Activated CD4-positive, CD25-positive, alpha-beta regulatory T cell treated with anti-CD3 and anti-CD28 coated beads, Interleukin-2, amount 50 U/mL, for 24 hours (primary cell): ENCODE data around the gene LY6G5C.

Source experiments
- ATAC-seq, 2 donors: fragments of 150-1000 bp; cut with Tn5 transposase; one replicate each; pipeline ENCODE4 v1.10.0; 2021; ENCODE audit warnings: mild to moderate bottlenecking in 1 of 2, moderate library complexity in 1 of 2

The LY6G5C gene

GRCh38 chr6:31639449-31639861 lies 41.4 kb downstream of the LY6G5C start:
- ATAC-seq, result peak; percentile 45 to 63

DNA sequence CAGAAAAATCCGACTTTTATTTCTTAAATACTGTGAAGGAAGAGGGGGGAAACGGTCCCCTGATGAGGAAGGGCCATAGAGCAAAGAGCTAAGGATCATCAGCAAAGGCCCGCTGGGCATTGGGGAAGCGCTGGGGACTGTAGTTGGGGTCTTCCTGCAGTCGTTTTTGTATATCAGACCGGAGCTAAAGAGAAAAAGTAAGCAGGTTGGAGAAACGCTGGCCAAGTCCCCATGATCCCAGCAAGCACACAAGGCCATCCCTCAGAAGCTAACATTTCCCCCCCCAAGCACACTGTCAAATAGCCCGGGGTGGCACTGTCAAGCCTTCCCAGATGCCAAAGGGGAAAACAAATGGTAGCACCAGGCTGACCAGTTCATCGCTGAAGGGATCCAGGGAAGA lies 41.8 kb downstream of the LY6G5C start:
- no peak for ATAC-seq

- ATAC-seq, result no peak
These were observed 43.9 kb downstream of the LY6G5C start for GRCh38 chr6:31636698-31637596.

- ATAC-seq, result no peak
These were observed 45.8 kb downstream of the LY6G5C start for GRCh38 chr6:31634969-31635575.

DNA sequence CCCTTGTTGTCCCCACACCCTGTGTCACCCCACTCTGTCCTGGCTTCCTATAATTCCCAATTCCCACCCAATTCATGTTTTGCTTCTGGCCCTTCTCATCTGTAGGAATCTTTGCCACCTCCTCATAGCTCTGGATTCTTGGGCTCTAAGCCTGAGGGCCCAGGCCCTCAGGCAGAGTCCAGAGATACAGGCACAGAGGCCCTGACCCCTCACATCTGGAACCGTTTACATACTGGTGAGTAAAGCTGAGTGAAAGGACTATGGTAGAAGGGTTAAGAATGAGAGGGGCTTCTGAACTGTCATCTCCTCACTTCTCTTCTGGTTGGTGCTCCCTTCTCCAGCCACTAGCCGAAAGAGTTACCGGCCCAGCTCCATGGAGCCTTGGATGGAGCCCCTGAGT lies 46.7 kb downstream of the LY6G5C start:
- no peak for ATAC-seq

- ATAC-seq, result no peak
These were observed 47.4 kb downstream of the LY6G5C start for GRCh38 chr6:31633447-31633846.

- no peak for ATAC-seq
These were observed 48.5 kb downstream of the LY6G5C start for GRCh38 chr6:31632279-31632946.

GRCh38 chr6:31631681-31632278 lies 49.1 kb downstream of the LY6G5C start:
- ATAC-seq, result no peak

DNA sequence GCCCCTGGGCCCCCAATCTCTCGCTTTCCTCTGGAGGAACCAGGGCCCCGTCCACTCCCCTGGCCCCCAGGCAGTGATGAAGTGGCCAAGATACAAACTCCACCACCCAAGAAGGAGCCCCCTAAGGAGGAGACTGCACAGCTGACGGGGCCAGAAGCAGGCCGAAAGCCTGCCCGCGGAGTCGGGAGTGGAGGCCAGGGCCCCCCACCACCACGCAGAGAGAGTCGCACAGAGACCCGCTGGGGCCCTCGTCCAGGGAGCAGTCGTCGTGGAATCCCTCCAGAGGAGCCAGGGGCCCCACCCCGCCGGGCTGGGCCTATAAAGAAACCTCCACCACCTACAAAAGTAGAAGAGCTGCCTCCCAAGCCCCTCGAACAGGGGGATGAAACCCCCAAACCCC lies 49.7 kb downstream of the LY6G5C start:
- ATAC-seq, result no peak

GRCh38 chr6:31630177-31630934 lies 50.5 kb downstream of the LY6G5C start:
- no peak for ATAC-seq

GRCh38 chr6:31629014-31629413 lies 51.9 kb downstream of the LY6G5C start:
- no peak for ATAC-seq

- ATAC-seq, result no peak
These were observed 53.1 kb downstream of the LY6G5C start for GRCh38 chr6:31627690-31628287.

DNA sequence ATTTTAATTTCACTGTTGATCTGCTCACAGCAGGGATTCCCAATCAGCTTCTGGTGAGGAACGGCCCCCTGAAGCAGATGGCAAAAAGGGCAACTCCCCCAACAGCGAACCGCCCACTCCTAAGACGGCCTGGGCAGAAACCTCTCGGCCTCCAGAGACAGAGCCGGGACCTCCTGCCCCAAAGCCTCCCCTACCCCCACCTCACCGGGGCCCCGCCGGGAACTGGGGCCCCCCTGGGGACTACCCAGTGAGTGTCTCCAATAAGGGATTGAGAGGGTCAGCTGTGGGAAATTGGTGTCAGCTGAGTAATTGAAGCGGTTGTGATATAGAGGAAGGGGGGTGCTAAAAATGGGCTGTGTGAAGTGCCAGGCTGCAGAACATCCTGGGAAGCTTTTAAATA lies 53.9 kb downstream of the LY6G5C start:
- no peak for ATAC-seq
